ENCODE results near the gene HECTD1.
"Not testable (repeated sequence)": the region's sequence is repeated elsewhere in the genome, so short reads cannot be mapped to it uniquely, and the experiment has no call there.

The HECTD1 gene

GRCh38 chr14:31194661-31195060 lies 12.9 kb downstream of the HECTD1 start:
- DNase-seq (ENCODE audit: low read depth), result no peak

DNA sequence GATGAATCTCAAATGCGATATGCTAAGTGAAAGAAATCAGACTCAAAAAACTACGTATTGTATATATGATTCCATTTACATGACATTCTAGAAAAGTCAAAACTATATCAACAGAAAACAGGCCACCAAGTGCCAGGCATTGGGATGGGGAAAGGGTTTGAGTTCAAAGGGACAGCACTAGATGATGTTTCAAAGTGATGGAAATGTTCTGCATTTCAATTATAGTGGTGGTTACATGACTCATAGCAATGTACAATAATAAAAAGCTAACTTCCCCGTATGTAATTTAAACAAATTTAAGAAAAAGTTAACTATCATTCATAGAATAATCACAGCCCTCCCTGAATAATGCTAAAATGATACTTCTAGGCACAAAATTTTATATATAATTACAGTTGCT lies 13.5 kb downstream of the HECTD1 start:
- DNase-seq (ENCODE audit: low read depth), result no peak

DNA sequence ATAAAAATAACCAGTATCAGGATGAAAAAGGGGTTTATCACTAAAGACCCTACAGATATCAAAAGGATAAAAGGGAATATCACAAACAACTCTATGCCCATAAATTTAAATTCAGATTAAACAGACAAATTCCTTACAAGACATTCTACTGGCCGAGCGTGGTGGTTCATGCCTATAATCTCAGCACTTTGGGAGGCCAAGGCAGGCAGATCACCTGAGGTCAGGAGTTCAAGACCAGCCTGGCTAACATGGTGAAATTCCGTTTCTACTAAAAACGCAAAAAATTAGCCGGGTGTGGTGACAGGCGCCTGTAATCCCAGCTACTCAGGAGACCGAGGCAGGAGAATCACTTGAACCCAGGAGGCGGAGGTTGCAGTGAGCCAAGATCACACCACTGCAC lies 15.0 kb downstream of the HECTD1 start:
- DNase-seq (ENCODE audit: low read depth), result not testable (repeated sequence)

- no peak for DNase-seq (ENCODE audit: low read depth)
These were observed 16.8 kb downstream of the HECTD1 start for GRCh38 chr14:31190717-31191263.

- no peak for DNase-seq (ENCODE audit: low read depth)
These were observed 17.4 kb downstream of the HECTD1 start for GRCh38 chr14:31190219-31190603.

DNA sequence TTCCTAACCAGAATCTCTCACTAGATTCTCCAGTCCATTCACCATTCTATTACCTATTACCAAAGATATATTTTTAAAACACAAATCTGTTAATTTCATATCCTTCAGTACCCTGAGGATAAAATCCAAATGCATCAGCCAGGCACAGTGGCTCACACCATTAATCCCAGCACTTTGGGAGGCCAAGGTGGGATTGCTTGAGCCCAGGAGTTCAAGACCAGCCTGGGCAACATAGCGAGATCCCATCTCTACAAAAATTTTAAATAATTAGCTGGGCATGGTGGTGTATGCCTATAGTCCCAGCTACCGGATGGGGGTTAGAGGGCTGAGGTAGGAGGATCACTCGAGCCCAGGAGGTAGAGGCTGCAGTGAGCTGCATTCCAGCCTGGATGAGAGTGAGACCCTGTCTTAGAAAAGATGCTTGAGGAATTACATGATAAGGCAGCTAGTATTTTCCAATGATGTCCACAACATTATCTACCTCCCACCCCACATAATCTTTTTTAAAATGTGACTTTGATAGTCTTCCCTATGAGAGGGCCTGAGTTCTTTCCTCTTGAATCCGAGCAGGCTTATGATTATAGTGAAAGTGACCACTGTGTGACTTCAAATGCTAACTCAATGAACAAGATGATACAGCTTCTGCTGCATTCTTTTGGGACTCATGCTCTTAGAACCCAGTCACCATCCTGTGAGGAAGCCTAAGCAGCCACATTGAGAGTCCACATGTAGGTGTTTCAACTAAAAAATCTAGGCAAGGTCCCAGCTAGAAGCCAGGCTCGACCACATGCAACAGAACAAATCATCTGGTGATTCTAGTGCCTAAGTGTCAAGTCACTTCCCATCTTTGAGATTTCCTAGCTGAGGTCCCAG lies 18.0 kb downstream of the HECTD1 start:
- no peak for DNase-seq (ENCODE audit: low read depth)

GRCh38 chr14:31188744-31189143 lies 18.8 kb downstream of the HECTD1 start:
- no peak for DNase-seq (ENCODE audit: low read depth)

DNA sequence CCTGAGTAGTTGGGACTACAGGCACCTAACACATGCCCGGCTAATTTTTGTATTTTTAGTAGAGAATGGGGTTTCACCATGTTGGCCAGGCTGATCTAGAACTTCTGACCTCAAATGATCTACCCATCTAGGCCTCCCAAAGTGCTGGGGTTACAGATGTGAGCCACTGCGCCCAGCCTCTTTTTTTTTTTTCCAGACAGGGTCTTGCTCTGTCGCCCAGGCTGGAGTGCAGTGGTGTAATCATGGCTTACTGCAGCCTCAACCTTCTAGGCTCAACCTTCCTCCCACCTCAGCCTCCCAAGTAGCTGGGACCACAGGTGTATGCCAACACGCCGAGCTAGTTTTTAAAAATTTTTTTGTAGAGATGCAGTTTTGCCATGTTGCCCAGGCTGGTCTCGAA lies 25.6 kb downstream of the HECTD1 start:
- not testable (repeated sequence) for DNase-seq (ENCODE audit: low read depth)

DNA sequence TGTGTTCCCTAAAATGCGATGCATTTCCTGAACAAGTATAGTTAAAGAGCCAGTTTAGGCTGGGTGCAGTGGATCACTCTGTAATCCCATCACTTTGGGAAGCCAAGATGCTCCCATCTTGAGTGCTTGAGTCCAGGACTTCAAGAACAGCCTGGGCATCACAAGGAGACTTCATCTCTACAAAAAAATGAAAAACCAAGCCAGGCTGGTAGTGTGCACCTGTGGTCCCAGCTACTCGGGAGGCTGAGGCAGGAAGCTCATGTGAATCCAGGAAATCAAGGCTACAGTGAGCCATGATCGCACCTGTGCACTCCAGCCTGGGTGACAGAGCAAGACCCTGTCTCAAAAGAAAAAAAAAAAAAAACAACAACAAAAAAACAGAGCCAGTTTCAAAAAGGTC lies 26.3 kb downstream of the HECTD1 start:
- DNase-seq (ENCODE audit: low read depth), result no peak

DNA sequence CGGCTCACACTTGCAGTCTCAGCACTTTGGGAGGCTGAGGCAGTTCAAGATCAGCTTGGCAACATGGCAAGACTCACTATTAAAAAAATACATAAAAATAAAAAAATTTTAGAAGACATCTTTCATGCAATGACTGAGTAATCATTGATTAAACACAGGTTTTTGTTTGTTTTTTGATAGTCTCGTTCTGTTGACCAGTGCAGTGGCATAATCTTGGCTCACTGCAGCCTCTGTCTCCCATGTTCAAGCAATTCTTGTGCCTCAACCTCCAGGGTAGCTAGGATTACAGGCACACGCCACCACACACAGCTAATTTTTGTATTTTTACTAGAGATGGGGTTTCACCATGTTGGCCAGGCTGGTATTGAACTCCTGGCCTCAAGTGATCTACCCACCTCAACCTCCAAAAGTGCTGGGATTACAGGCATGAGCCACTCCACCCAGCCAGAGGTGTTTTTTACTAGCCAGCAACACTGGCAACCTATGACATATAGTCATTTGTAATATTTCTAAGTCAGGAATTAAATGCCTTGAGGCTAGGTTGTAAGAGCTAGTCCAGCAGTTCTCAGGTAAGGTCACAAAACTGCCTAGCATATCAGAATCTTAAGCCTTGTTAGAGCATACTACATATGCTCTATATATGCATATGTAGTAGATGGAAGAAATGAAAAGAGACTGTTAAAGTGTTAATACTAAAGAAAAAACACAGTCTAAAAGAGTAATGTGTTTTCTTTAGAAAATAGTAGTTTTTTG lies 27.1 kb downstream of the HECTD1 start:
- no peak for DNase-seq (ENCODE audit: low read depth)

GRCh38 chr14:31174433-31174832 lies 33.2 kb downstream of the HECTD1 start:
- DNase-seq (ENCODE audit: low read depth), result no peak

- no peak for DNase-seq (ENCODE audit: low read depth)
These were observed 34.3 kb downstream of the HECTD1 start for GRCh38 chr14:31173120-31173837.

- DNase-seq (ENCODE audit: low read depth), result no peak
These were observed 35.5 kb downstream of the HECTD1 start for GRCh38 chr14:31172084-31172483.

- no peak for DNase-seq (ENCODE audit: low read depth)
These were observed 37.2 kb downstream of the HECTD1 start for GRCh38 chr14:31170411-31170810.

- no peak for DNase-seq (ENCODE audit: low read depth)
These were observed 37.7 kb downstream of the HECTD1 start for GRCh38 chr14:31169877-31170276.

GRCh38 chr14:31167032-31167431 lies 40.6 kb downstream of the HECTD1 start:
- DNase-seq (ENCODE audit: low read depth), result no peak

DNA sequence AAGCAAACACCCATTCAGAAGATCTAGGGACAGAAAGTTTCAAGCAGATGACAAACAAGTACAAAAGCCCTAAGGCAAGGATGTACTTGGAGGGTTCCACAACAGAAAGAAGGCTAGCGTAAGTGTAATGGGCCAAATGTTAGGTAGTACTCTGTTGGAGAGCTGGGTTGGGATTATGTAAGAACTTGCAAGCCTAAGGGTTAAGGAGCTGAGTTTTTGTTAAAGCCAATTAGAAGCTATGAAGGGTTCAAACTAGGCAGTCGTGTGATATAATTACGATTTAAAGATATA lies 41.4 kb downstream of the HECTD1 start:
- no peak for DNase-seq (ENCODE audit: low read depth)

GRCh38 chr14:31164115-31164514 lies 43.5 kb downstream of the HECTD1 start:
- DNase-seq (ENCODE audit: low read depth), result no peak

DNA sequence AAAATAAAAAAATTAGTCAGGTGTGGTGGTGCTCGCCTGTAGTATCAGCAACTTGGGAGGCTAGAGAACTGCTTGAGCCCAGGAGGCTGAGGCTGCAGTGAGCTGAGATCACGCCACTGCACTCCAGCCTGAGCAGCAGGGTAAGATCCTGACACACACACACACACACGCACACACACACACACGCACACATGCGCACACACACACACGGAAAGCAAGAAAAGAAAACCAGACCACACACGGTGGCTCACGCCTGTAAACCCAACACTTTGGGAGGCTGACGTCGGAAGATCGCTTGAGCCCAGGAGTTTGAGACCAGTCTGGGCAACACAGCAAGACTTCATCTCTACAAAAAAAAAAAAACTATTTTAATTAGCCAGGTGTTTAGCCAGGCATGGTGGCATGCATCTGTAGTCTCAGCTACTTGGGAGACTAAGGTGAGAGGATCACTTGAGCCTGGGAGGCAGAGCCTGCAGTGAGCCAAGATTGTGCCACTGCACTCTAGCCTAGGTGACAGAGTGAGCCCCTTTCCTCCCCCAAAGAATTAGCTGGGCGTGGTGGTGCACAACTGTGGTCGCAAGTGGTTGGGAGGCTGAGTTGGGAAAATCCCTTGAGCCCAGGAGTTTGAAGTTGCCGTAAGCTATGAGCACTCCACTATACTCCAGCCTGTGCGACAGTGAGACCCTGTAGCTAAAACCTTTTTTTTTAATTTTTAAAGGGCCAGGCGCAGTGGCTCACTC lies 44.5 kb downstream of the HECTD1 start:
- no peak for DNase-seq (ENCODE audit: low read depth)

GRCh38 chr14:31161274-31161673 lies 46.3 kb downstream of the HECTD1 start:
- DNase-seq (ENCODE audit: low read depth), result no peak

DNA sequence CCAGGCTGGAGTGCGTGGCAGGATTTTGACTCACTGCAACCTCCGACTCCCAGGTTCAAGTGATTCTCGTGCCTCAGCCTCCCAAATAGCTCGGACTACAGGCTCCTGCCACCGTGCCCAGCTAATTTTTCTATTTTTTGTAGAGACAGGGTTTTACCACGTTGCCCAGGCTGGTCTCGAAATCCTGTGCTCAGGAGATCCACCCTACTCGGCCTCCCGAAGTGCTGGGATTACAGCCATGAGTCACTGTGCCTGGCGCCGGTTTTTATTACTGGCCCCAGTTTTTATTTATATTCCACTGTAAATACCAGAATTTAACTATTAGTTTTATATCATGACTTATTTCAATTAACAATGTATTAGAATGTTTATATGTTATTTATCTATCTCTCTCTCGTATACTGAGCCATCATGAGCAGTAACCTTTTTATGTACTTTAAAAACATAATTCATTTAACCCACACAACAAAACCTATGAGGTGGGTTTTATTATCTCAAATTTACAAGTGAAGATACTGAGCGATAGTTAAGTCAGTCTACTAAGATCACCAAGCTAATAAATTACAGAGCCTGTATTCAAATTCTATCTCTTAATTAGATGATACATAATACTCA lies 47.8 kb downstream of the HECTD1 start:
- no peak for DNase-seq (ENCODE audit: low read depth)

- DNase-seq (ENCODE audit: low read depth), result no peak
These were observed 52.6 kb downstream of the HECTD1 start for GRCh38 chr14:31154956-31155355.
